Osteocyte (in vitro differentiated cells): ENCODE measurements around the gene KREMEN1. TPM values are rescaled to one million over a fixed set of nuclear protein-coding genes. Genes with fewer than 3 reads are reported as not detected.

Experiments
- DNase-seq: peaks from one replicate; pipeline ENCODE4 v3.0.0; 2021; ENCODE audit warnings: mixed read lengths; ENCODE audit not compliant: unreplicated experiment; ENCODE audit errors: extremely low spot score
- H3K27ac Mint-ChIP-seq: one replicate; pipeline ENCODE4 v1.8.0; 2021; ENCODE audit warnings: mild to moderate bottlenecking, mixed read lengths; ENCODE audit not compliant: unreplicated experiment
- H3K27me3 Mint-ChIP-seq: one replicate; pipeline ENCODE4 v1.8.0; 2021; ENCODE audit warnings: mixed read lengths; ENCODE audit not compliant: unreplicated experiment
- H3K36me3 Mint-ChIP-seq: one replicate; pipeline ENCODE4 v1.8.0; 2021; ENCODE audit warnings: mixed read lengths; ENCODE audit not compliant: unreplicated experiment
- H3K4me1 Mint-ChIP-seq: one replicate; pipeline ENCODE4 v1.8.0; 2021; ENCODE audit warnings: mixed read lengths; ENCODE audit not compliant: unreplicated experiment
- H3K4me3 Mint-ChIP-seq: one replicate; pipeline ENCODE4 v1.8.0; 2021; ENCODE audit warnings: mild to moderate bottlenecking, moderate library complexity, mixed read lengths; ENCODE audit not compliant: unreplicated experiment
- H3K9me3 Mint-ChIP-seq: one replicate; pipeline ENCODE4 v1.8.0; 2021; ENCODE audit warnings: mixed read lengths; ENCODE audit not compliant: unreplicated experiment
- total RNA-seq: library from RNA; stranded (reverse); gene quantifications from 2 replicates; pipeline ENCODE4 v1.2.1, GENCODE V29; 2021
- TF ChIP-seq, protein P1 (sequence below): fragments of 200-600 bp; sonication (generic); IDR thresholded peaks from 2 replicates; pipeline ENCODE4 v1.5.0; 2021; ENCODE audit warnings: antibody characterized with exemption, mild to moderate bottlenecking, moderate library complexity

KREMEN1 gene
- total RNA-seq, 1 donor from 2014 or later, result 2.9 TPM

DNA sequence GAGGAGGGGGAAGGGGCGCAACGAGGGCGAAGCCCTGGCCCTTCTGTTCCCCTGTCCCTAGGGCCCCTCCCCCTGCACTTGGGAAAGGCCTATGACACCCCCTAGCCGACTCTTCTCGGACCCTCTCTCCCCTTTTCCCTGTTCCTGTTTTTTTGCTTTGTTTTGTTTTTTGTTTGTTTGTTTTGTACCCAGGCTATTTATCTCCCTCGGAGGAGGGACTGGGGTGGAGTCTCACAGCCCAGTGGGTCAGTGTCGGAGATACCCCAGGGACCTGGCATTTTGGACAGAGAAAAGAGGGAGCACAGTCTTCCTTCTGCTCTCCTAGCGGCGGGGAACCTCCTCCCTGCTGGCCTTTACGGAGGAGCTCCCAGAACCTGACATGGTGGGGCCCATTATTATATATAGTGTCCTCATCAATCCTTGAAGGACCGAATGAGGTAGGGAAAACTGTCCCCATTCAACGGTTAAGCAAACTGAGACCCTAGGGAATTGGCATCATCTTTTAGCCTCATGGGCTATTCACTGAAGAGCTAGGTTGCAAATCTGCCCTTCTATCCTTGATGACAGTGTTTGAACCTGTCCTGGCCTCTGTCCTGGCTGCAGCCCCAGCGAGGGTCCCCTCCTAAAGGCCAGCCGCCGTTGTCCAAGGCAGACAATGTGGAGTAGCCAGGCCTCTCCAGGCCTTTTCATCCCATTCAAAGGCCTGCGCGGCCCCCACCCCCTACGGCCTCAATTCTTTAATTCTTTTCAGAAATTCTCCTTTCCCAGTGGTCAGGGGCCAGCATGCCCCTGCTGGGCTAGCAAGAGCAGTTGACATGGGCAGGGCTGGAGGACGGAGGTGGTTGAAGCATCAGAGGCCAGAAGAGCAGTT lies 133.8 kb downstream of the KREMEN1 start:
- H3K4me1 Mint-ChIP-seq, result peaks cover 16% of the 10 kb centered on the region
- H3K4me3 Mint-ChIP-seq, result peak overlapping the region; percentile 69
- TF ChIP-seq, protein P1, sequence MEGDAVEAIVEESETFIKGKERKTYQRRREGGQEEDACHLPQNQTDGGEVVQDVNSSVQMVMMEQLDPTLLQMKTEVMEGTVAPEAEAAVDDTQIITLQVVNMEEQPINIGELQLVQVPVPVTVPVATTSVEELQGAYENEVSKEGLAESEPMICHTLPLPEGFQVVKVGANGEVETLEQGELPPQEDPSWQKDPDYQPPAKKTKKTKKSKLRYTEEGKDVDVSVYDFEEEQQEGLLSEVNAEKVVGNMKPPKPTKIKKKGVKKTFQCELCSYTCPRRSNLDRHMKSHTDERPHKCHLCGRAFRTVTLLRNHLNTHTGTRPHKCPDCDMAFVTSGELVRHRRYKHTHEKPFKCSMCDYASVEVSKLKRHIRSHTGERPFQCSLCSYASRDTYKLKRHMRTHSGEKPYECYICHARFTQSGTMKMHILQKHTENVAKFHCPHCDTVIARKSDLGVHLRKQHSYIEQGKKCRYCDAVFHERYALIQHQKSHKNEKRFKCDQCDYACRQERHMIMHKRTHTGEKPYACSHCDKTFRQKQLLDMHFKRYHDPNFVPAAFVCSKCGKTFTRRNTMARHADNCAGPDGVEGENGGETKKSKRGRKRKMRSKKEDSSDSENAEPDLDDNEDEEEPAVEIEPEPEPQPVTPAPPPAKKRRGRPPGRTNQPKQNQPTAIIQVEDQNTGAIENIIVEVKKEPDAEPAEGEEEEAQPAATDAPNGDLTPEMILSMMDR, result no peak
- no peak overlapping the region for H3K27ac Mint-ChIP-seq
- no peaks in the 10 kb centered on the region for H3K36me3 Mint-ChIP-seq
- no peak for DNase-seq
- peaks cover 4% of the 10 kb centered on the region for H3K27me3 Mint-ChIP-seq
- no peaks in the 10 kb centered on the region for H3K9me3 Mint-ChIP-seq

DNA sequence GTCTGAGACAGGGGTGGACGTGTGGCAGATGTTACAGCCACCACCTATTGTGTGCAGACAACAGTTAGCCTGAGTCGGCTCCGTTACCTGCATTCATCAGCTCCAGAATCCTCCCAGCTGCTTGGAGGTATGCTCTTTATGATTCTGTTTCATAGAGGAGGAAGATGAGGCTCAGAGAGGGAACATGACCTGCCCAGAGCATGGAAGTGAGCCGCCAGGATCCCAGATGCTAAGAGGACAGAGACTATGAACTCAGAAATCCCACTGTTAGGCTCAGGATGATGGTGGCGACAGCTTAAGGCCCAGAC lies 134.4 kb downstream of the KREMEN1 start:
- Mint-ChIP-seq H3K9me3 (no peaks in the 10 kb centered on the region), H3K4me3 (no peak overlapping the region), H3K27me3 (peaks cover 4% of the 10 kb centered on the region), H3K4me1 (peaks cover 13% of the 10 kb centered on the region), H3K36me3 (no peaks in the 10 kb centered on the region), H3K27ac (no peak overlapping the region)
- DNase-seq, result no peak
- TF ChIP-seq, protein P1, result no peak

DNA sequence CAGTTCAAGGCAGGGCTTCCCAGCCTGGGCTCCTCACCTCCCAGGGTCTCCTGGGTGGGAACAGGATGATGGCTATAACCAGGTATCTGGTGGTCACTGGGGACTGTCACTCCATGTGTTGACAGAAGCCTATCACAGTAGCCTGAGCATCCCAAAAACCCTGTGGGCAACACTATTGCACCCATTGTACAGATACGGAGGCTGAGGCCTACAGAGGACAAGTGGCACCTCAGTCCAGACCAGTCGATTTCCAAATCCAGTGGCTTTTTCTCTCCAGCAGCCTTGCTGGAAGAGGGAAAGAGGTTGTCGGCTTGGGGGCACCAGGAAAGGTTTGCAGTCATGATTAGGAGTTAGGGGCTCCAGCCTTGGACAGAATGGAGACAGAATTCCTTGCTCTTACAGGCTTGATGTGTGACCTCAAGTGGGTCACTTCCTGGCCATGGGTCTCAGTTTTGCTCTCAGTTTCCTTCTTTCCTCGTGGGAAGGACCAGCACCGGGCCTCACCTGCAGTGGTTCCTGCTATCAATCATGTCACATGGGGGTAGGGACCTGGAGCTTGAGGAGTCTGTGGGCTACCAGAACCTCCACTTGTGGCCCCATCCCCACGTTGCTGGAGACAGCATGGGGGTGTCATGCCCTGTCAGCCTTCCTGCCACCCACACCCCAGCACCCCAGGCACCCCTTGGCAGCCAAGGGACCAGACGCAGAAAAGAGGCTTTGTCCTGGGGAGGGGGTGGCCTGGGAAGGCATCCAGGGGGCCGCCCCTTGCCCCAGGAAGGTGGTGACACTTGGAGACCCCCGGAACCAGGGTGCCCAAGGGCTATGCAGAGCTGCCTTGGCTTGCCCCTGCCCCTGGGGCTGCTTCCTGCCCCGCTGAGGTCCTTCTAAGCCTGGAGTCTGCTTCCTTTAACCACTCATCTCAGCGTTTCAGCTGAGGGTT lies 135.0 kb downstream of the KREMEN1 start:
- Mint-ChIP-seq H3K4me1 (peaks cover 7% of the 10 kb centered on the region), H3K36me3 (no peaks in the 10 kb centered on the region), H3K9me3 (no peaks in the 10 kb centered on the region), H3K27me3 (peaks cover 4% of the 10 kb centered on the region), H3K27ac (no peak overlapping the region), H3K4me3 (no peak overlapping the region)
- no peak for DNase-seq
- TF ChIP-seq, protein P1, result no peak

DNA sequence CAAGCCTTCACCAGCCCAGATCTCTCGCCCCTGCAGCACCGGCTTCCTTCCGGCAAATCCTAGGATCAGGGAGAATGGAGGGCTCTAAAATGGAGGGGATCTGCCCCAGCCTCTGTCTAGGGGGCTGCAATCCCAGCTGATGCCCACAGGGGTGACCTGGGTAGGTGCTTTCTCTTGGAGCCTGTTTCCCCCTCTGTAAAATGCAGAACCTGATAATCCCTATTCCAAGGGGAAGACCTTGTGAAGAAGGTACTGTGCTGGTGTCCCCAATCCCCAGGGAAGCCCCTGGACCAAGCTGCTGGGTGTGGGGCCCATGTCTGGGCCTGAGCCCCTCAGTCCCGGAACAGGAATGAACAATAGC lies 135.6 kb downstream of the KREMEN1 start:
- Mint-ChIP-seq H3K27ac (no peak overlapping the region), H3K4me1 (peaks cover 3% of the 10 kb centered on the region), H3K9me3 (no peaks in the 10 kb centered on the region), H3K4me3 (no peak overlapping the region), H3K36me3 (no peaks in the 10 kb centered on the region), H3K27me3 (peaks cover 4% of the 10 kb centered on the region)
- no peak for DNase-seq
- TF ChIP-seq, protein P1, result no peak
